ENCODE results near the gene NELL2. TPM values are rescaled to one million over a fixed set of nuclear protein-coding genes. Genes with fewer than 3 reads are reported as not detected.

Gene NELL2
- total RNA-seq, 1 donor from 2014 or later = 1.0 TPM

GRCh38 chr12:44510076-44510475 is 366.0 kb downstream of the NELL2 start:
- DNase-seq (ENCODE audit: low read depth) (no peak), FAIRE-seq (no peak)
- H2AFZ ChIP-seq (ENCODE audit: low read depth, low read length) = no peak overlapping the region
- no peaks in the 10 kb centered on the region for H3K79me2 ChIP-seq (ENCODE audit: insufficient read depth, low read length)
- H3K4me3 ChIP-seq (ENCODE audit: insufficient read depth, low read depth, low read length) = no peak overlapping the region
- H3K4me2 ChIP-seq (ENCODE audit: low read length) = no peak overlapping the region
- H4K20me1 ChIP-seq (ENCODE audit: insufficient read depth, low read length) = no peaks in the 10 kb centered on the region
- H3K27ac ChIP-seq (ENCODE audit: low read depth, low read length) = no peak overlapping the region
- H3K36me3 Mint-ChIP-seq (ENCODE audit: low read depth, unreplicated experiment) = no peaks in the 10 kb centered on the region
- H3K27ac Mint-ChIP-seq (ENCODE audit: unreplicated experiment) = peak overlapping the region; percentile 82
- TF ChIP-seq CTCF (IDR thresholded peaks at IDR 0.05; ENCODE audit: insufficient read depth, low read depth, low read length) = no peak
- TF ChIP-seq EZH2 (IDR thresholded peaks at IDR 0.05; ENCODE audit: insufficient read depth, low read length) = no peak
- H3K9ac ChIP-seq (ENCODE audit: low read length) = no peak overlapping the region
- H3K27me3 ChIP-seq (ENCODE audit: insufficient read depth, low read length) = no peaks in the 10 kb centered on the region
- no peaks in the 10 kb centered on the region for H3K27me3 Mint-ChIP-seq (ENCODE audit: low read depth, unreplicated experiment)
- H3K9me3 ChIP-seq (ENCODE audit: insufficient read depth, low read depth, low read length) = no peaks in the 10 kb centered on the region
- no peaks in the 10 kb centered on the region for H3K9me3 Mint-ChIP-seq (ENCODE audit: unreplicated experiment)
- no peak overlapping the region for H3K4me3 Mint-ChIP-seq (ENCODE audit: unreplicated experiment)
- no peaks in the 10 kb centered on the region for H3K4me1 ChIP-seq (ENCODE audit: insufficient read depth, low read length)
- peaks cover 13% of the 10 kb centered on the region for H3K4me1 Mint-ChIP-seq (ENCODE audit: low read depth, unreplicated experiment)
- H3K36me3 ChIP-seq (ENCODE audit: insufficient read depth, low read length) = no peaks in the 10 kb centered on the region

GRCh38 chr12:44509471-44509870 is 366.6 kb downstream of the NELL2 start:
- H2AFZ ChIP-seq (ENCODE audit: low read depth, low read length) = no peak overlapping the region

More at GRCh38 chr12:44509471-44509870, 366.6 kb downstream of the NELL2 start:
- Mint-ChIP-seq H3K4me1 (ENCODE audit: low read depth, unreplicated experiment) (peaks cover 13% of the 10 kb centered on the region), H3K27me3 (ENCODE audit: low read depth, unreplicated experiment) (no peaks in the 10 kb centered on the region), H3K27ac (ENCODE audit: unreplicated experiment) (peak overlapping the region; percentile 82), H3K9me3 (ENCODE audit: unreplicated experiment) (no peaks in the 10 kb centered on the region), H3K36me3 (ENCODE audit: low read depth, unreplicated experiment) (no peaks in the 10 kb centered on the region), H3K4me3 (ENCODE audit: unreplicated experiment) (no peak overlapping the region)
- no peaks in the 10 kb centered on the region for H3K27me3 ChIP-seq (ENCODE audit: insufficient read depth, low read length)
- no peak overlapping the region for H3K4me2 ChIP-seq (ENCODE audit: low read length)
- no peak overlapping the region for H3K9ac ChIP-seq (ENCODE audit: low read length)
- H3K4me3 ChIP-seq (ENCODE audit: insufficient read depth, low read depth, low read length) = no peak overlapping the region
- H4K20me1 ChIP-seq (ENCODE audit: insufficient read depth, low read length) = no peaks in the 10 kb centered on the region
- H3K79me2 ChIP-seq (ENCODE audit: insufficient read depth, low read length) = no peaks in the 10 kb centered on the region
- no peak overlapping the region for H3K27ac ChIP-seq (ENCODE audit: low read depth, low read length)
- H3K36me3 ChIP-seq (ENCODE audit: insufficient read depth, low read length) = no peaks in the 10 kb centered on the region
- TF ChIP-seq EZH2 (IDR thresholded peaks at IDR 0.05; ENCODE audit: insufficient read depth, low read length) = no peak
- TF ChIP-seq CTCF (IDR thresholded peaks at IDR 0.05; ENCODE audit: insufficient read depth, low read depth, low read length) = no peak
- no peak for FAIRE-seq
- peak; percentile 0 for DNase-seq (ENCODE audit: low read depth)
- H3K9me3 ChIP-seq (ENCODE audit: insufficient read depth, low read depth, low read length) = no peaks in the 10 kb centered on the region
- no peaks in the 10 kb centered on the region for H3K4me1 ChIP-seq (ENCODE audit: insufficient read depth, low read length)

Data from astrocyte (in vitro differentiated cells and primary cell).